Hematopoietic multipotent progenitor cell treated with erythropoietin and hydrocortisone succinate and interleukin-3 and kit ligand, for 6 days (in vitro differentiated cells): ENCODE measurements around the gene ARF6.
A peak's percentile ranks its signal among the peaks of the same experiment; 100 is the strongest.
"Not testable (repeated sequence)": the region's sequence is repeated elsewhere in the genome, so short reads cannot be mapped to it uniquely, and the experiment has no call there.

ENCODE experiments used
- DNase-seq: peaks from one replicate; pipeline ENCODE4 v3.0.0-alpha.2; 2015

The ARF6 gene

DNA sequence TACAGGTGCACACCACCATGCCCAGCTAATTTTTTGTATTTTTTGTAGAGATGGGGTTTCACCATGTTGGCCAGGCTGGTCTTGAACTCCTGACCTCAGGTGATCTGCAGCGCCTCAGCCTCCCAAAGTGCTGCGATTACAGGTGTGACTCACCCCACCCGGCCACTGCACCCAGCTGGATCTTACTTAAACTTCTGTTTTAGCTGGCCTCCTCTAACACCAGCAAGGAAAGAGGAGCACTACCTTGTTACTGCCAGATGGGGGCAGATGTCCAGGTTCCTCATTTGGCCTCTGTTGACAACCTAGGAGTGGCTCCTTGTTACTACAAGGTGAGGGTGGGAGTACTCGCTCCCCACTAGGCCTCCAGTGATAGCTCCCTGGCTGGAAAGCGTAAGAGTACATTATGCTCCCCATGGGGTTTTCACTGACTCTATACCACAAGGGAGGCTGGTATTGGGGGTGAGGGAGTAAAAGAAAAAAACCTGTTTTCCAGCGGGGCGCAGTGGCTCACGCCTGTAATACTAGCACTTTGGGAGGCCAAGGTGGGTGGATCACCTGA, 13.2 kb upstream of the ARF6 start:
- peak; percentile 91 for DNase-seq

DNA sequence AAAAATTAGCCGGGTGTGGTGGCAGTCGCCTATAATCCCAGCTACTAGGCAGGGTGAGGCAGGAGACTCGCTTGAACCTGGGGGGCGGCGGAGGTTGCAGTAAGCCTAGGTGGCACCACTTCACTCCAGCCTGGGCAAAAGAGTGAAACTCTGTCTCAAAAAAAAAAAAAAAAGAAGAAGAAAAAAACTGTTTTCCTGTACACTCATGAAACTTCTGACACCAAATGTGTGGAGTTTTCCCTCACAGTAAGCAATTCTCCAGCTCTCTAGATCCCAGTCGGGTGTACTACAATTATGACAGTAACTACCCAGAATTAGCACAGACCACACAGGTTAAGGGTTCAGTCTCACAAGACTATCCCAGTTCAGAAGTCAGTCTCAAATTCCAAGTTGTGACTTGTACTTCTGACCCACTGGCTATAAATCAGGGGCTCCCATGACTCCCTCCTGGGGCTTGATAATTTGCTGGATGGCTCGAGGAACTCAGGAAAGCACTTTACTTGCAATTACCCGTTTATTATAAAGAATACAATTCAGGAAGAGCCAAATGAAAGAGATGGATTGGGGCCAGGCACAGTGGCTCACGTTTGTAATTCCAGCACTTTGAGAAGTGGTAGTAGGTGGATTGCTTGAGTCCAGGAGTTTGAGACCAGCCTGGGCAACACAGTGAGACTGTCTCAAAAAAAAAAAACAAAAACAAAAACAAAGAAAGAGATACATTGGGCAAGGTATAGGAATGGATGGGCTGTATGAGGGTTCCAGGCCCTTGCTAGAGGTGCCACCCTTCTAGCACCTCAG, 12.4 kb upstream of the ARF6 start:
- no peak for DNase-seq

DNA sequence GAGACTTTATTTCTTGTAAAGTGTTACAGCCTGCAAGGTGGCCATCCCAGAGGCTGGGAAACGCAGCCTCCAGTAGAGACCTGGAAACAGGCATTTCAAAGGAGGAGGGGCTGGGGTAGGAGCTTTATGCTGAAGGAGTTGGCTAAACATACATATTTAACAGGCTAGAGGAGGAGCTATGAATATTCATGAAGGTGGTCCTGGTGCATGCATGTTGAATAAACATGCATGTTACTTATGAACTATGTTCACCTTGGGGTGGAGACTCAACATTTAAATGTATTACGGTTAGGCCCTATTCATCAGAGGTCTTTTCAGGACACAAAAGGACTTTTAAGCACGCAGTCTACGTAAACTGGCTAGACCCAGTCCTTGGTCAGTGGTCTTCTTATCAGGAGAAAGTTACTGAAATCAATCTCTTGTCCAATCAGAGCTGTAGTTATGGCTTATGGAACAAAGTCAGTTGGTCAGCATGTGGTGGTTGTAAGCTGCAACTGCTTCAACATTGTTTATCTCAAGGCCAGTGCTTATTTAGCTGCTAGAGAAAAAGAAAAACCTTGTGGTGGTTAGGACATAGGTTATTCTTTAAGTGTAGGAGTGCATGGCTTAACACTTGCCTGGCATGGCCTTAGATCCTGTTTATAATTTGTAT, 11.4 kb upstream of the ARF6 start:
- DNase-seq: peak; percentile 53

DNA sequence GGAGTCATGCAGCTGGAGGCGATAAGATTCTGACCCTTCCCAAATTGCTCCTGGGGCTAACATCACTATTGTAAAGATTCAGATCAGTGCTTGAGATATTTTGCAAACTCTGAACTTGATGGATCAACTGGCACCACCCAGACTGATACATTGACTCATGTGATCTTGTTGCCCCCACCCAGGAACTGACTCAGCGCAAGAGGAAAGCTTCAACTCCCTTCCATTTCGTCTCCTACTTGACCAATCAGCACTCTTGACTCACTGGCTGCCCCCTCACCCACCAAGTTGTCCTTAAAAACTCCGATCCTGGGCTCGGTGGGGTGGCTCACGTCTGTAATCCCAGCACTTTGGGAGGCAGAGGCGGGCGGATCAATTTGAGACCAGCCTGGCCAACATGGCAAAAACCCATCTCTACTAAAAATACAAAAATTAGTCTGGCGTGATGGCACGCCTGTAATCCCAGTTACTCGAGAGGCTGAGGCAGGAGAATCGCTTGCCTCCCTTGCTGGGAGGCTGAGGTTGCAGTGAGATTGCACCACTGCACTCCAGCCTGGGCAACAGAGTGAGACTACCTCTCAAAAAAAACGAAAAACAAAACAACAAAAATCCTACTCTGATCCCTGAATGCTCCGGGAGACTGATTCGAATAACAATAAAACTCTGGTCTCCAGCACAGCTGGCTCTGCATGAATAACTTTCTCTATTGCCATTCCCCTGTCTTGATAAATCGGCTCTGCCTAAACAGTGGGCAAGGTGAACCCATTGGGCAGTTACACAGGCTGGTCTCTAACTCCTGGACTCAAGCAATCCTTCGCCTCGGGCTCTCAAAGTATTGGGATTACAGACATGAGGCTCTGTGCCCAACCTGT, 9.8 kb upstream of the ARF6 start:
- peak; percentile 79 for DNase-seq

DNA sequence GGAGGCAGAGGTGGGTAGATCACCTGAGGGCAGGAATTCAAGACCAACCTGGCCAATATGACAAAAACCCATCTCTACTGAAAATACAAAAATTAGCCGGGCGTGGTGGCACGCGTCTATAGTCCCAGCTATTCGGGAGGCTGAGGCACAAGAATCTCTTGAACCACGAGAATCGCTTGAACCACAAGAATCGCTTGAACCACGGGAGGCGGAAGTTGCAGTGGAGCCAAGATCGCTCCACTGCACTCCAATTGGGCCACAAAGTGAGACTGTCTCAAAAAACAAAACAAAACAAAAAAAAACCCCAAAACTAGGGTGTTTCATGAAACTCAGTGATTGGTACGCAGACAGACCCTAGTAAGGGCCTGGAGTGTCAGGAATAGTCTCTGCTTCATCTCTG, 6.4 kb upstream of the ARF6 start:
- no peak for DNase-seq

DNA sequence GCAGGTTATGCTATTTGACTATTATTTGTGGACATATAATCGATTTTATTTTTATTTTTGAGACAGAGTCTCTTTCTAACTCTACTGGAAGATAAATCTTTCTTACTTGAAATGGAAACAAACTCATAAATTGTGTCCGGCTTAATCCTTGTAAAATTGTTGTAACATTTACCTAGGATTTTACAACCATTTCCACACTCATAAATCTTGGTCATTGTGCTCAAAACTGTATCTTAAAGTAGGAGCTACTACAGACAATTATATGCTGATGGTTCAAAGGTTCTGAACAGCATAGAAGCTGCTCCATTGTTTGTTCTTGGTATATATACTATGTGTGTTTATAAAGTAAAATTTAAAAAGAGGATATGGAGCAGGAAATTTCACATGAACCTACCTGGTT, 4.6 kb upstream of the ARF6 start:
- DNase-seq: no peak

DNA sequence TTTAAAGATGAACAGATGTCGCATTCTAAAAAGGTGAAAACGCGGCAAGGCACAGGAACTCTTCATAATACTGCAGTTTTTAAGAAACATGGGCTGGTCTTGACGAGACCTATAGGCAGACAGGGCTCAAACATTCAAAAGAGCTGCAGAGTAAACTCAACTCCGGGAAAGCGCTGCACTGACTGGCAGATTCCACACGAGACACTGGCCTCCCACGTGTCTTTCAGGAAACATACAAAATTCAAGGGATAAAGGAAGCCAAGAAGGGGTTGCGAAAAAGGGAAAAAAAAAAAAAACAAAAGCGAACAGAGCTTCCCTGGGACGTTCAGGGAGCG, 614 bp upstream of the ARF6 start:
- DNase-seq: peak; percentile 91

DNA sequence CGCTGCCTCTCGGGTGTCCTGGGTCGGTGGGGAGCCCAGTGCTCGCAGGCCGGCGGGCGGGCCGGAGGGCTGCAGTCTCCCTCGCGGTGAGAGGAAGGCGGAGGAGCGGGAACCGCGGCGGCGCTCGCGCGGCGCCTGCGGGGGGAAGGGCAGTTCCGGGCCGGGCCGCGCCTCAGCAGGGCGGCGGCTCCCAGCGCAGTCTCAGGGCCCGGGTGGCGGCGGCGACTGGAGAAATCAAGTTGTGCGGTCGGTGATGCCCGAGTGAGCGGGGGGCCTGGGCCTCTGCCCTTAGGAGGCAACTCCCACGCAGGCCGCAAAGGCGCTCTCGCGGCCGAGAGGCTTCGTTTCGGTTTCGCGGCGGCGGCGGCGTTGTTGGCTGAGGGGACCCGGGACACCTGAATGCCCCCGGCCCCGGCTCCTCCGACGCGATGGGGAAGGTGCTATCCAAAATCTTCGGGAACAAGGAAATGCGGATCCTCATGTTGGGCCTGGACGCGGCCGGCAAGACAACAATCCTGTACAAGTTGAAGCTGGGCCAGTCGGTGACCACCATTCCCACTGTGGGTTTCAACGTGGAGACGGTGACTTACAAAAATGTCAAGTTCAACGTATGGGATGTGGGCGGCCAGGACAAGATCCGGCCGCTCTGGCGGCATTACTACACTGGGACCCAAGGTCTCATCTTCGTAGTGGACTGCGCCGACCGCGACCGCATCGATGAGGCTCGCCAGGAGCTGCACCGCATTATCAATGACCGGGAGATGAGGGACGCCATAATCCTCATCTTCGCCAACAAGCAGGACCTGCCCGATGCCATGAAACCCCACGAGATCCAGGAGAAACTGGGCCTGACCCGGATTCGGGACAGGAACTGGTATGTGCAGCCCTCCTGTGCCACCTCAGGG, 679 bp downstream of the ARF6 start:
- DNase-seq: peak; percentile 73

DNA sequence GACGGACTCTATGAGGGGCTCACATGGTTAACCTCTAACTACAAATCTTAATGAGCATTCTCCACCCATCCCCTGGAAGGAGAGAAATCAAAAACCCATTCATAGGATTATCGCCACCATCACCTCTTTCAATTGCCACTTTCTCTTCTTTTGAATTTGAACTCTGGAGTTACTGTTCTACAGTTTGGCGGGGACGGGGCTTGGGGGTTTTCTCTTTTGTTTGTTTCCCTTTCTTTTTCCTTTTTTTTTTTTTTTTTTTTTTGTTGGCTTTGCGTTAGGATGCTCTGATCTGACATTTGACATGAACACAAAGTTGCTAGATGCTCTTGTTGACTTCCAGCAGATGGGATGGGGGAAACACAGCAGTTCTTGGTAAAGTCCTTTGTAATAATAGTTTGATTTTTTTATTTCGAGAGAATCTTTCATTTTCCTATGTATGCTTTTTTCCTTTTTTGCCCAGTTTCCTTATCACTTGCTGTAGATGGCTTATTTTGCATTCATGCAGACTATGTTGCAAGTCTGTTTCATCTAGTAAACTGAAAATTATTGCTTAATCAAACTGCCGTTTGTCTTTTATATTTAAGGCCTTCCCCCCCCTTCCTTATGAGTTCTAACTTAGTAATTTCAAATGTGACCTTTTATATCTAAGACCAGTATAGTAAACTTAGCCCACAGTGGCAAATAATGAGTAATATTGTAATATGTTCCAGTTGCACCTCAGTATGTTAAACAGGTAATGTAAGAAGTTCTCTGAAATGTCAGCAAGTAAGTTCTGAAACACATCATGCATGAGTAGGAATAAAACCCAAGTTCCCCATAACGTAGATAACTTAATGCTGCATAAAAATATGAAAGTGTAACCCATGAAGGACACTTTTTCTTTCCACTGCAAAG, 1.6 kb downstream of the ARF6 start:
- DNase-seq: not testable (repeated sequence)

DNA sequence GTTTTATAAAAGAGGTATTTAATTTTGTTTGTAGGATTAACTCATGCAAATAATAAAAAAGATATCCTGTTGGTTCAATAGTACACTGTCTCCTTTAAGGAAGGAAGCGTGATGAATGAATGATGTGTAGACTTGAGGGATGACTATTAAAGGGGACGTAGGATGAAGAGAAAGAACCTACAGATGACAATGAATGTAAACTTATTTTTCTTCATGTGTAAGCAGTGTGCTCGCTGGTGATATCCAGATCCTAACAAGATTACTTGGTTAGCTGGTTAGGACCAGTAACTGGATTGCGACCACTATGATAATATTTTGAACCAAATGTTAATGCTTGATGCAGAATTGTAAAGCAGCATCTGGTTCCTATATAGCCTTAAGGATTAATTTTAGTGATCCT, 2.6 kb downstream of the ARF6 start:
- DNase-seq: no peak

DNA sequence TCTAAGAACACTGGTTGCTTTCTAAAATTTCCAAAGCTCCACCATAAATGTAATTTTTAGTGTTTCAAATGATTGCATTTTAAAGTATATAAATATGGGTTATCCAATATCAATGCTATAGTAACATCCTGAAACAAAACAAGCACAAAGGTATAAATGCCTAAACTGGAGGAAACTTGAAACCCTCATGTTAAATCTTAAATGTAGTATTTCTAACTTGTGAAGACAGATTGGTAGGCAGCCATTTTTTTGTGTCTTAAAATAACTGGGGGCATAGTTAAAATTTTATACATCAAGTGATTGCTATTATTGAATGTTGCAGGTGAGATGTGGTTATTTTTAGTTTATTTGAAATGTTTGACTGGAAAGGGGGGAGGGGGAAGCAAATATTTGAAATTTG, 3.4 kb downstream of the ARF6 start:
- DNase-seq: not testable (repeated sequence)

DNA sequence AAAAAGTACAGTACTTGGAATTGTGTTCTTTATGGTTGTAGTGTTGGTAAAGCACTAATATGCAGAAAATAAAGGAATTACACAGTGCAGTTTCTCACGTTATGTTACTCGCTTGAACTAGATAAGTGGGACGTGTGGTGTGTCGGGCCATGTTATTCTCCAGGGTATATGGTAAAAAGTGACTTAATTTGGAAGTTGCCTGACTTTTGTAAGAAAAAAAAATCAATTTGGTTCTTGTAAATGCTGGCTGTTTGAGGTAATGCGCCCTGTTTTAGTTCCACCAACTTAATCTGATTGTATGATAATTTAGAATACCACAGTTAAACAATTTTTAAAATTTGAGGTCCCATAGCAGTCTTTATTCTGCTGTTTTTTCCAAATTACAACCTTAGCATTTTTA, 4.1 kb downstream of the ARF6 start:
- peak; percentile 48 for DNase-seq

DNA sequence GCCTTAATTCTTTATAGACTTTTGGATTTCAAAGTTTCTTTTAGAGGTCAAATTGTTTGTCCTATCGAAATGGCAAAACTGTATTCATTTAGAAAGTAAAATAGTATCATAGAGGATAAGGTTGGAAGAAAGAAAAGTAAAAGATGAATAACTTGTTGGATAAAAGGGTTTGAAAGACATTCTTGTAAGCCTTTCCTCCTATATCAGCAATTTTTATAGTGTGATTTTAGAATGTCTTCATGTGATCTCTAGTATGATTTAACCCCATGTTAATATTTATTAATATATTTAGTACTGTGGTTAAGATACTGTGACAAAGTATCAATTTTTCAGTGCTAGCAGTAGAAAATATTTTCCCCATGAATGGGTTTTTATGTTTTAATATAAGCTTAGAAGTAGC, 4.5 kb downstream of the ARF6 start:
- no peak for DNase-seq

DNA sequence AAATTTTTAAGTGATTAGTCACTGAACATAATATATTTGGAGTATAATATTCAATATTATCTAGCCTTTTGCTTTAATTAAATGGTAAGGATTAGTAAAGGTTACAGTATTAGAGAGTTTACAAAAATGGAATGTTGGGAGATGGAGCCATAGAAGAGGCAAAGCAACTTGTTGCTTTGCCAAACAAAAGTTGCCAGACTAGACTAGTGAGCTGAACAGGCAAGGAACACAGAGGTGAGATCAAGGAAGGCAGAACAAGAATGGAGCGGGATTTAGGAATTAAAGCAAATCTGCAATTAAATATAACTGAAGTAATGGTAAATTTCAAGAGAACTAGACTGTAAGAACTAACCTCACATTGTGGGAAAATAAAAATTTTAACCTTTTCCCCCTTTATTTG, 5.1 kb downstream of the ARF6 start:
- no peak for DNase-seq

DNA sequence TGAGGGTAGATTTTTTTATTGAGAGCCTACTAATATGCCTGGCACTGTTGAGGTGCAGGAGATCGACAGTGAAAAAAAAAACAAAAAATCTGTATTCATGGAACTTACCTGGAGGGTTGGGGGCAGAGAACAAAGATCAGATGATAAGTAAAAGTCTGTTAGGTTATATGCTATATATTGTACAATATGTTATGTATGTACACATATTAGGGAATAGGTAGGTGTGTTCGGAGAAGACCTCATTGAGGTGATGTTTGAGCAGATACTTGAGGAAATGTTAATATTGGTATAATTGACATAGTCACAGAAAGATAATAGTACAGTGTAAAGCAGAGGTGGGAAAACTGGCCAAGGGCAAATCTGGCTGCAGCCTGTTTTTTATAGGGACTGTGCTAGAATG, 5.6 kb downstream of the ARF6 start:
- DNase-seq: no peak

DNA sequence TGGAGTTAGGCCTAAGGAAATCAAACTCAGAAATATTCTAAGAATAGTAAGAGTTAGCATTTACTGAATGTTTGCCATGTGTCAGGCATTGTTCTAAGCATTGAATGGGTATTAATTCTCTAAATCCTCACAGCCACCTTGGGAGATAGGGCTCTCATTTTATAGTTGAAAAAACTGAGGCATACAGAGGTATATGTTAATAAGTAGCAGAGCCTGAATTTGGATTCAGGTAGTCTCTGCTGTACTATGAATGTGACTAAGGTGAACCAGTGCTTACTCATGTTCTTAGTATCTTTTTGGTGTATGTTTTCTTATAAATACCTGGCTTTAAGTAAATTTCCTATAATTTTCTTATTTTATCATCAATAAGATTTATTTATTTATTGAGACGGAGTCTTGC, 8.1 kb downstream of the ARF6 start:
- no peak for DNase-seq

DNA sequence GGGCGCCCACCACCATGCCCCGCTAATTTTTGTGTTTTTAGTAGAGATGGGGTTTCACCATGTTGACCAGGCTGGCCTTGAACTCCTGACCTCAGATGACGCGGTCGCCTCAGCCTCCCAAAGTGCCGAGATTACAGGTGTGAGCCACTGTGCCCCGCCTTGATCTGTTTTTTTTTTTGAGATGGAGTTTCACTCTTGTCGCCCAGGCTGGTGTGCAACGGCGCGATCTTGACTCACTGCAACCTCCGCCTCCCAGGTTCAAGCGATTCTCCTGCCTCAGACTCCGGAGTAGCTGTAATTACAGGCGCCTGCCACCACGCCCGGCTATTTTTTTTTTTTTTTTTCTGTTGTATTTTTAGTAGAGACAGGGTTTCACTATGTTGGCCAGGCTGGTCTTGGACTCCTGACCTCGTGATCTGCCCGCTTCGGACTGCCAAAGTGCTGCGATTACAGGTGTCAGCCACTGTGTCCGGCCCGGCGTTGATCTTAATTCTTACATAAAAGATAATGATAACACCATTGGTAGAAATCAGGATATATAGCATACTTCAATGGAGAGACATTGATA, 9.9 kb downstream of the ARF6 start:
- not testable (repeated sequence) for DNase-seq

DNA sequence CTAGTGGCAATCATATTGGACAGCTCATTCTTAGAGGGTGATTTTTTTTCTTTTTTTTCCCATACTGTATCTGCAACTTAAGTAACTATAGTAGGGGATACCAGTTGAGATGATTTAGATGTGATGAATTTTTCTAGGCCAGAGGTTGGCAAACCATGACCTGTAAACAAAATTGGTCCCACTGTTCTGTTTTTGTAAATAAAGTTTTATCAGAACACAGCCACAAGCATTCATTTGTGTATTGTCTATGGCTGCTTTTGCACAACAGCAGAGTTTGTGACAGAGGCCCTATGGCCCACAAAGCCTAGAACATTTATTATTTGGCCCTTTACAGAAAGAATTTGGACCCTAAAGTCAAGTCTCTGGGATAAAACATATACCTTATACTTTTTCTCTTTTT, 11.4 kb downstream of the ARF6 start:
- no peak for DNase-seq

DNA sequence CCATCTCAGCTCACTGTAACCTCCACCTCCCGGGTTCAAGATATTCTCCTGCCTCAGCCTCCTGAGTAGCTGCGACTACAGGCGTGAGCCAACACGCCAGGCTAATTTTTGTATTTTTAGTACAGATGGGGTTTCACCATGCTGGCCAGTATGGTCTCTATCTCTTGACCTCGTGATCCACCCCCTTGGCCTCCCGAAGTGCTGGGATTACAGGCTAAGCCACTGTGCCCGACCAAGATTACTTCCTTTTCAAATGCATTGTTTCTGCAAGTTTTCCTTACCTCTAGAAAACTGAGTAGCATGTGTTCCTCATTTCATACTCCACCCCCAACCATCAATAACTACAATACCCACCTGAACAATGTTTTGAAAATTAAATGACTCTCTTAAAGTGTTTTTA, 13.1 kb downstream of the ARF6 start:
- no peak for DNase-seq

DNA sequence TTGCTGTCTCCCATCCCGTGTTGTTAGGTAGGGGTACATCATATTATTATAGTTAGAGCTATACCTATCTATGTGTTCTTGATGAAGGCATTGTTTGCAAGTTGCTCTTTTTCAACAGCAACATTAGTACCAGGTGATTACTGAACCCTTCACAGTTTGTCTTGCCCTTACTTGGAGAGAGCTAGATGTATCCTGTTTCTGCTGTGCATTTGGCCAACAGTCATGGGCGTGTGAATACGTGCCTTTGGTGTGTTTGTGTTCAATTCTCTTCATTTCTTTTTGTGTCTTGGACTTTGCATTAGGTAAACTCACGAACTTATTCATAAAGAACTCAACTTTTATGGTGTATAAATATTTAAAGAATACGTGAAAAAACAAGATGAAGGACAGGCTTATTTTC, 14.3 kb downstream of the ARF6 start:
- no peak for DNase-seq

DNA sequence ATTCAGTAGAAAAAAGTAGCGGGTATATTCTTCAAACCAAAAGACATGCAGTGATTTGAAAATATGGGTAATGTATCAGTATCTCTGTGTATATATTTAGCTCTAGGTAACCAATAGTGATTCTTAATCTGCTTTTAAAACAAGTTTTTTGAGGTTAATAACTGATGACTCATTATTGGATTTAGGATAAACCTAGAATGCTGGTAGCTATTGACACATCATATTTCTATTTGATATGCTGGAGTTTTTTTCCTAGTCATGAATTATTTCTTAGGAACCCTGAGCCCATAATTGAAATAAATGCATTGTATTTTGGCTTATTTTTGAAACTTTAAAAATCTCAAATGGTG, 15.5 kb downstream of the ARF6 start:
- DNase-seq: no peak
